GM18505 (cell line): ENCODE results near the gene TNNT1.
"Not testable (repeated sequence)": the region's sequence is repeated elsewhere in the genome, so short reads cannot be mapped to it uniquely, and the experiment has no call there.

Experiments used
- ATAC-seq: cut with Tn5 transposase; IDR thresholded peaks from one replicate; pipeline ENCODE4 v1.9.1; 2021; ENCODE audit not compliant: unreplicated experiment
- POLR2A ChIP-seq: IDR thresholded peaks from 4 replicates; pipeline ENCODE4 v1.6.1; 2011; ENCODE audit warnings: borderline replicate concordance; ENCODE audit not compliant: insufficient read depth, insufficient read length; ENCODE audit errors: extremely low read depth

TNNT1 gene

DNA sequence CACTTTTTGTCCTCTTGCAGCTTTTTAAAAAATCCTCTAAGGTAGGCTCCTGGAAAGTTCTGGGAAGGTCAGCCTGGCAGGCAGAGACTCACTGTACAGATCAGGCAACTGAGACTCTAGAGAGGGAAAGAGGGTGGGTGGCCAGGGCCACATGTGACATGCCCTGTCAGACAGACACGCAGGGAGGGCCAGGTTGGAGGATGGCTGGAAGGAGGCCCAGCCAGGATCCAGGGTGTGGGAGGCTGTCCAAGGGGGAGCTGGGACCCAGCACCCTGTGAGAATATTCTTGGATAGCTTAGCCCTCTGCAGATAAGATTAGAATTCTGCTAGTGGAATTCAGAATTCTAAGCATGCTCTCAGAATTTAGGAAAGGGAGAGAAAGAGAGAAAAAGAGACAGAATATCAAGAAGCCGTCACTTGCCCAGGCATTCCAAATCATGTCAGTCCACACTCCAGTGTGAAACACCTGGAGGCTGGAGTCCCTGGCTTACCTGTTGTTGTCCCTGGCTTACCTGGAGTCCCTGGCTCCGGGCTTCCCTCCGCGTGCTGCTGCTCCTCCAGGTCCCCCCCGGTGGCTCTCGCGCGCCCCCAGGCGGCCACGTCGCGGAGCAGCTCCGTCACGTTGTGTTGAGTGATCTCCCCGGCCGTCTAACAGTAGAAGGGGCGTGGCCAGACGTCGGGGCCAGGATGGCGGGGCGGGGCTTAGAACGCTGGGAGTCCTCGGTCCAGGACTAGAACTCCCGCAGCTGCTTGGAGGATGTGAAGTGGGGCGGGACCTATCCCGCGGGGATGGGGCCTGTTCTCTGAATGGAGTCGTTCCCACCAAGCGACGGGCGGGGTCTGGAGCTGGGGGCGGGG is 11.4 kb upstream of the TNNT1 start:
- no peak for ATAC-seq
- no peak for TF ChIP-seq POLR2A

DNA sequence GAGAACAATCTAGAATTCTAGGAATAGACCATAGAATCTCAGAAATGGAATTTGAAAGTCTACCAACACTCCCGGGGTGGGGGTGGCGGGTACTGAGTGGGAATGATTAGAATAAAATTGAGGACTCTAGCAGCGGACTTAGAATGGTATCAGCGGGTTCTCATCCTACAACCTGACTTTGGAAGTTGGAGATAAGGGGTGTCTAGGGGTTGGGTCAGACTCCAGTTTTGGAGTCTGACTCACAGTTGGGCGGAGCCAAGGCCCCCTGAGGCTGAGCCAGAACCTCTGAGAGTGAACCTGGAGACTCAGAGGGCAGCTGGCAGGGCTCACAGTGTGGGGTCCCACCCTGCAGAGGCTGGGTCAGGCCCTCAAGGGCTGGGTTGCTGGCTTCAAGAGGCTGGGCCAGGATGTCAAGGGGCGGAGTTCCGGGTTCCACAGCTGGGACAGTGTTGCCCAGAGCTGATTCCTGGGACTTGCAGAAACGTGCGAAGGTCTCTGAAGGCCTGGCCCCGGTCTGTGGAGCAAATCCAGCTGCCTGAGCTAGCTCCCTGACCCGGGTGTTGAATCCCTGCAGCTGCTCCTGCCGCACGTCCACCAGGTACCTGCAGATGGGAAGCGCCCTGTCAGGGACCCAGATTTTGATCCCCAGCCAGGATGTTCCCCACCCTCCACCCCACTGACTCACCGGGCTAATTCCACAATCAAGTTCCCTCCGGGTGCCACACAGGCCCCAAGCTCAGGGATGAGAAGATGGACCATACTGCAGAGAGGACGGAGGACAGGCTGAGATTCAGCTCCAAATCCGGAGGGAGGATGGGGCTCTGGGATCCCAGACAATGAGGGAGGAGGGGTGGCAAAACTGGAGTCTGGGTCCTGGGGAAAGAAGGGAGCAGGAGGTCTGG is 10.1 kb upstream of the TNNT1 start:
- no peak for TF ChIP-seq POLR2A
- ATAC-seq, result no peak

- no peak for ATAC-seq
- TF ChIP-seq POLR2A, result no peak
Observed at GRCh38 chr19:55158423-55158822, 9.4 kb upstream of the TNNT1 start.

DNA sequence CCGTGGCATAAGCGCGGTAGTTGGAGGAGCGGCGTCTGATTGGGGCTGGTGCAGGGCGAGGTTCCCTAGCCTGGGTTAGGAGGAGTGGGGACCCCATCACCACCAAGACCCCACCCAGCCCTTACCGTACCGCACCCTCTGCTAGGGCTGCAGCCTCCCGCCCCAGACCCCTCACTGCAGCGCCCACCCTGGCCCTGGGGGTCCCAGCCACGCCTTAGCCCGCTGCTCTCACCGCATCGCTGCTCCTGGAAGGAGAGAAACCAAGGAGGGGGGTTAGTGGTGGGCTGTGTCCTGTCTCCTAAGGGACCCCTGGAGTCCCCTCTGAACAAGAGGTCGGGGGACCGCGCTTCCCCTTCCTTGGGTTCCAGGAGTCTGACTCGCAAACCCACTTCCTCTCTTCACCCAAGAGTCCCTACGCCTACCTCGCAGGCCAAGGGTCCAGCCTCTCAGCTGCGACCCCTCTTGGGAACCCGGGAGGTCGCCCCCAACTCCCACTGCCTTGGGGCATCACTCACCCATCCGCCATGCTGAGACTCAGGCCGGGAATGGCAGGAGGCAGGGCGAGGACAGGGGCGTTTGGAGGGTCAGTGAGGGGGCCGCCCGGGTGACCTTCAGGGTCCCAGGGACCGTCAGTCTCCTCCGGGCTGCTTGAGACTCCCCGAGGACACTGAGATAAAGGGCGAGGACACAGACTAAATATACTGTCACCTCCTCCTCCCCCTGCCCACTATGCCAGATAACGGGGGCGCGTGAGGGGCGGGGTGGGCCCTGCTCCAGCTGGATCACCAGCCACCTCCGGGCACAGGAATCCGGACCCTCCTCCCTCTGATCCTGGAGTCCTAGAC is 8.3 kb upstream of the TNNT1 start, which contains the start of gene TNNI3:
TSS of gene TNNI3 (minus strand) at position 669 of the 845 bp plus-strand sequence. CDS start at position 526, 143 bp downstream.
- no peak for ATAC-seq
- TF ChIP-seq POLR2A, result no peak

DNA sequence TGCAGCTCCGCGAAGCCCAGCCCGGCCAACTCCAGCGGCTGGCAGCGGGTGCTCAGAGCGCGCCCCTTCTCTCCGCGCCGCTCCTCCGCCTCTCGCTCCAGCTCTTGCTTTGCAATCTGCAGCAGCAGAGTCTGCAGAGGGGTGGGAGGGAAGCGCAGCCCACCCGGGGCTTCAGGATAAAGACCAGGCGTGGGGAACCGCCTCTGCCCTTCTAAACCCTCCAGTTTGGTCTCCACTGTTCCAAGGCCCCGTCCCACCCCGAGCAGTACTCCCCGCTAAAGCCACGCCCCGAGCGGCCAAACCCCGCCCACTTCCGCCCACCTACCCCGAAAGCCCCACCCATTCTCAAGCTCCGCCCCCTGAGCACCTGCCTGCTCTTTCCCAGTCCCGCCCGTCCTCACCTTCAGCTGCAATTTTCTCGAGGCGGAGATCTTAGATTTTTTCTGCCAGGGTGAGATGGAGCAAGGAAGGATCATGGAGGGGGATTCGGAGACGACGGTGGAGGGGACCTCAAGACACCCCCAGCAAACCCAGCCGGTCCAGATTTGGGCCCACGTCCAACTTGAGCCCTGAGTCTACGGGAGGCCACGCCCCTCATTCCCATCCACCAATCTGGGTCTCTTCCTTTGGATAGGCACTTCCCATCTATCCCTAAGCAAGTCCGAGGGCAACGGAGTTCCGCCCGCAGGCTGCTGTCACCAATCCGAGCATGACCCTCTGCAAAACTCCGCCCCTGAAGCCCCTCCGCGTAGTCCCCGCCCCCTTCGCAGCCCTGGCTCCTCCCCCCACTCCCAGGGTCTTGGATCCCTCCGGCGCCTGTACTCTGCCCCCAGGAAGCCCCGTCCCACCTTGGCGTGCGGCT is 7.4 kb upstream of the TNNT1 start:
- TF ChIP-seq POLR2A, result no peak
- ATAC-seq, result no peak

DNA sequence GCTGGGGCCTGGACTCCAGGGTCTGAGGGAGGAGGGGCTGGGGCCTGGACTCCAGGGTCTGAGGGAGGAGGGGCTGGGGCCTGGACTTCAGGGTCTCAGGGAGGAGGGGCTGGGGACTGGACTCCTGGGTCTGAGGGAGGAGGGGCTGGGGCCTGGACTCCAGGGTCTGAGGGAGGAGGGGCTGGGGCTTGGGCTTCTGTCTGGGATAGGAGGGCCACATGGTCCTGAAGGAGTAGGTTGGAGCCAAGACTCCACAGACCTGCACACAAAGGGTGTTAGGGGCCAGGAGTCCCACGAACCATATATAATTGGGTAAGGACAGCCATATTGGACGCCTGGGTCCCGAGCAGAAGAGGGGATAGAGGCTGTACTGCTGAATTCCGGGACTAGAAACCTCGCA is 6.8 kb upstream of the TNNT1 start:
- not testable (repeated sequence) for ATAC-seq

- no peak for ATAC-seq
- no peak for TF ChIP-seq POLR2A
Observed at GRCh38 chr19:55153652-55154264, 4.8 kb upstream of the TNNT1 start.

- no peak for TF ChIP-seq POLR2A
Observed at GRCh38 chr19:55152017-55152416, 3.0 kb upstream of the TNNT1 start.

GRCh38 chr19:55147545-55148251 is 1.3 kb downstream of the TNNT1 start:
- no peak for TF ChIP-seq POLR2A
- ATAC-seq, result no peak

More at GRCh38 chr19:55152017-55152416, 3.0 kb upstream of the TNNT1 start:
- ATAC-seq, result no peak

GRCh38 chr19:55146705-55147273 is 2.2 kb downstream of the TNNT1 start:
- no peak for ATAC-seq
- TF ChIP-seq POLR2A, result no peak
